Neuron (in vitro differentiated cells): ENCODE results near the gene WDR13.

ENCODE experiments used
- H2AFZ ChIP-seq: one replicate; pipeline ENCODE4 v1.6.1; 2013; ENCODE audit warnings: low read depth, mild to moderate bottlenecking, inconsistent platforms, low read length, moderate library complexity
- H3K27me3 ChIP-seq: one replicate; pipeline ENCODE4 v1.6.1; 2013; ENCODE audit warnings: low read length; ENCODE audit not compliant: insufficient read depth
- H3K36me3 ChIP-seq: one replicate; pipeline ENCODE4 v1.6.1; 2013; ENCODE audit warnings: low read length; ENCODE audit not compliant: insufficient read depth
- H3K4me1 ChIP-seq: one replicate; pipeline ENCODE4 v1.6.1; 2013; ENCODE audit warnings: low read length; ENCODE audit not compliant: insufficient read depth
- H3K4me3 ChIP-seq: 2 replicates; pipeline ENCODE4 v1.5.1; 2013; ENCODE audit warnings: mild to moderate bottlenecking, low read length, moderate library complexity
- H3K9me3 ChIP-seq: one replicate; pipeline ENCODE4 v1.6.1; 2013; ENCODE audit warnings: low read length

WDR13 gene

DNA sequence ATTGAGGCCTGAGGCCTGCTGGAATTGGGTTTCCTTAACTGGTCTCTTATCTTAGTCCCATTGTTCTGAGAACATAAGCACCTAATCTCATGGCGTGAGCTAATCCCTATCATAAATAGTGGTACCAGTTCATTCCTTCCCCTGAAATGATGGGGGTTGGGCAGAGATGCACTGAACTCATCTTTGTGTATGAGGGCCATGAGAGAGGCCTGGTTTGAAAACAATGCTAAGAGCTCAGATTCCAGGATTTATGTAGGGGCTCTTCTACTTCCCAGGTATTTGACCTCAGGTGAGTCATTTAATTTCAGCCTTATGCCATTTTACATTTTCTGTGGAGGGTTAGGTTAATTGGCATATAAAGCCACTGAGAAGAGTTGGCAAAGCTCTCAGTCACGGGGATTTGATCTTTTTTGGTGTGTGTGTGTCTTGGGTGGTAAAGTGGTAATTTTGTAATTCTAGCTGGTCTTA, 18.6 kb upstream of the WDR13 start:
- Histone ChIP-seq H3K9me3 (no peaks in the 10 kb centered on the region), H3K4me1 (peaks cover 12% of the 10 kb centered on the region), H3K36me3 (peaks cover 22% of the 10 kb centered on the region), H2AFZ (no peak overlapping the region), H3K27me3 (no peaks in the 10 kb centered on the region), H3K4me3 (no peak overlapping the region)

DNA sequence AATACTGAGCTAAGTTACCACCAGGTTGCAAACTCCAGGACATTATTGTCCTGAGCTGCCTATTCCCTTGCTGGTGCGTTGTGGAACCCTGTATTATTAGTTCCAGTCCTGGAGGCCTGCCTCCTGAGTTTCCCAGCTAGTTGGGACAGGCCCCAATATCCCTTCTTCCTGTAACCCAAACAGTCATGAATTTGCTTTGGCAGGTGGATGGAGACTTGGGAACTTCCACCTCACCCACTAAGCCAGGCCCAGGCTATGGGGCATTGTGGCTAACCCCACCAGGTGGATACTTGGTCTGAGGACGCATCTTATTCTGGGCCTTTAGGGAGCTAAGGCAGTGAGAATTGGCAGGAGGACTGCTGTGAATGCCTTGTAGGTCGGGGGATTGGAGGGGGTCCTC, 18.0 kb upstream of the WDR13 start:
- peaks cover 22% of the 10 kb centered on the region for H3K36me3 ChIP-seq
- H3K9me3 ChIP-seq, result no peaks in the 10 kb centered on the region
- no peaks in the 10 kb centered on the region for H3K27me3 ChIP-seq
- H3K4me1 ChIP-seq, result peaks cover 12% of the 10 kb centered on the region
- no peak overlapping the region for H3K4me3 ChIP-seq
- no peak overlapping the region for H2AFZ ChIP-seq

DNA sequence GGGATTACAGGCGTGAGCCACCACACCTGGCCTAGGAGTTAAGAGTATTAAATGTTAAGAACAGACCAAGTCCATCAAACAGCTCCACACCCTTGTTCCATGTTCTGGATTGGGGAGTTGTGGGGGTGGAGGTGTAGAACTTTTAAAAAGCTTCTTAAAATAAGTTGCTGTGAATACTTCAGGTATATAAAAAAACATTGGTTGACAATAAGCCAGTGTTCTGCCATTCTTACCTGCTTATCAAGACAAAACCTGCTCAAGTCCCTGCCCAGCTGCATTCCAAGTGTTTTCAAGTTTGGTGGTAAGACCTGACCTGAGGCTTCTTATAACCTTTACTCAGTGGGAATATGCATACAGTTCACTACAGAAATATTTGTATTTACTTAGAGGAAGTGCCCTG, 16.6 kb upstream of the WDR13 start:
- Histone ChIP-seq H3K27me3 (no peaks in the 10 kb centered on the region), H3K4me3 (no peak overlapping the region), H3K9me3 (no peaks in the 10 kb centered on the region), H3K4me1 (peaks cover 8% of the 10 kb centered on the region), H2AFZ (no peak overlapping the region), H3K36me3 (peaks cover 15% of the 10 kb centered on the region)

DNA sequence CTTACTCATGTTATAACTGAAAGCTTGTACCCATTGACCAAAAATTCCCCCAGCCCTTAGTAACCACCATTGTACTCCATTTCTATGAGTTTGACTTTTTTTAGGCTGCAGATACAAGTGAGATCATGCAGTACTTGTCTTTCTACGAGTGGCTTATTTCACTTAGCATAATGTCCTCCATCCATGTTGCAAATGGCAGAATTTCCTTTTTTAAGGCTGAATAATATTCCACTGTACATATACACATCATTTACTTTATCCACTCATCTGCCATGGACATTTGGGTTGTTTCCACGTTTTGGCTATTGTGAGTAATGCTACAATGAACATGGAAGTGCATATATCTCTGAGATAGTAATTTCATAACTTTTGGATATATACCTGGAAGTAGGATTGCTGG, 12.6 kb upstream of the WDR13 start:
- Histone ChIP-seq H3K27me3 (no peaks in the 10 kb centered on the region), H3K9me3 (no peaks in the 10 kb centered on the region), H3K36me3 (no peaks in the 10 kb centered on the region), H3K4me1 (no peaks in the 10 kb centered on the region), H2AFZ (no peak overlapping the region), H3K4me3 (no peak overlapping the region)

DNA sequence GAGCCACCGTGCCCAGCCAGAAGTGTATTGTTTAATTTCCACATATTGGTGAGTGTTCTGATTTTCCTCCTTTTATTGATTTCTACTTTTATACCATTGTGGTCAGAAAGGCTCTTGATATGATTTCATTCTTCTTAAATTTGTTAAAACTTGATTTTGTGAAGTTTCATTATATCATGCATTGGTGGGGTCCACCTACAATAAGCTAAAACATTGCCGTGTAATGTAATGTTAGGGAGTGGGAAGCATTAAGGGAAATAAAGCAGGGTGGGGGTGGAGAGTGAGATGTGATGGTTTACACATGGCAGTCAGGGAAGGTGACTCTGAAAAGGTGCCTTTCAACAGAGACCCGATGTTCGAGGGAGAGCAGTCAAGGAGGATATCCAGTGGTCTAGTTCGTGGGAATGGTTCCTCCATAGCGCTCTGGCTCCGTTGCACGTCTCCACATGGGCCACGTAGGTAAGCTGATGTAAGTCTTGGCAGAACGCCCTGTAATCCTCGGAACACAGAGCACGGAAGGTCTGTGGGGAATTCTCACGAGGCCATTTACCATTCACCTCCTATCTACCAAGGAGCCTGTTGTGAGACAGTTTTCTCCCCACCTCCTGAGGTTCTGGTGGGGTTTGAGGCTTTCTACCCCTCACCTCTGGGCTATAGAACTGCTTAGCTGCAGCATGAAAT, 7.7 kb upstream of the WDR13 start:
- no peak overlapping the region for H3K4me3 ChIP-seq
- H3K9me3 ChIP-seq, result no peaks in the 10 kb centered on the region
- H2AFZ ChIP-seq, result no peak overlapping the region
- no peaks in the 10 kb centered on the region for H3K4me1 ChIP-seq
- no peaks in the 10 kb centered on the region for H3K36me3 ChIP-seq
- no peaks in the 10 kb centered on the region for H3K27me3 ChIP-seq

DNA sequence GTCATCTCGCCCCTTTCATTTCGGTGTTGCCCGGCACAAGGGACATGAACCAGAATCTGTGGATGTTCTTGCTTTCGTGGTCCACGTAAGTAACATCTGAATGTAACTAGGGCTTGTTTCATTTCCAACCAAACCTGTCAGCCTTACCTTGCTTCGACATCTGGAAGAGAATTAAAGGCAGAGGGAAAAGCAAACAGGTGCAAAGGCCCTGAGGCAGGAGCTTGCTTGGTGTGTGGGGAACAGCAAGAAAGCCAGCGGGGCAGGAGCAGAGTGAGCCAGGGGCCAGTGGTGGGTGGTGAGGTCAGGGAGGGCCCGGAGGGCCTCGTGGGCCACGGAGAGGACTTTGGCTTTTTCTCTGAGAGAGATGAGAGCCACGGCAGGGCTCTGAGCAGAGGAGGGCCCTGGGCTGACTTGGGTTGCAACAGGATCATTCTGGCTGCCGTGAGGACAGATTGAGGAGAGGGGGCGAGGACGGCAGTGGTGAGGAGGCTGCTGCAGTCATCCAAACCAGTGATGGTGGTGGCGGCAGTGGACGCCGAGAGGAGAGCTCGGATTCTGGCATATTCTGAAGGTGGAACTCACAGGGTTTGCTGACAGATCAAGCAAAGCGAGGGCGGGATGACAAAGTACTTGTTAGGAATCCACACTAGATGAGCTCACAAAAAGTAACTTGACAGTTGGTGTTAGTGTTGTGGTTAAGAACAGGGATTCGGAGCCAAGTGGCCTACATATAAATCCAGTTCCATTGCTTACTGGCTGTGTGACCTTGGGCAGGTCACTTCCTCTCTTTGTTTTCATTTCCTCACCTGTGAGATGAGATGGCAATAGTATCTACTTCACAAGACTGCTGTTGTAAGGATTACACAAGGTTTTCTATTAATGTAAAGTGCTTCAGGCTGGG, 6.8 kb upstream of the WDR13 start:
- no peaks in the 10 kb centered on the region for H3K9me3 ChIP-seq

DNA sequence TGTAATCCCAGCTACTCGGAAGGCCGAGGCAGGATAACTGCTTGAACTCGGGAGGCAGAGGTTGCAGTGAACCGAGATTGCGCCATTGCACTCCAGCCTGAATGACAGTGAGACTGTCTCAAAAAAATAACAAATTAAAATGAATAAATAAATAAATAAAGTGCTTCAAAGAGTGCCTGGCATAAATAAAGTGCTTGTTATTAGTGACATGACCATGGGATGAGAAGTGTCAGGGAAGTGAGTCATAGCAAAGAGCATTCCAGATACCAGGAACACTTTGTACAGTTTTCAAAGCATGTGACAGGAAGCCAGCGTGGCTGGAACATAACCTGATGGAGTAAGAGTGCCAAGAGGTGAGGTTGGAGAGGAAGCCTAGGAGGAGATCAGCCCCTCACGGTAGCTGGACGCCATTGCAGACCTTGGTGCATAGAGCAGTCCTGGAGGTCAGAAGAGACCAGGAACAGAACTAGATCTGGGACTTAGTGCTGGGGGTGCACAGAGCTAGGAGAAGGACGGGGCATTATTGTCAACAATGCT, 6.0 kb upstream of the WDR13 start:
- H3K27me3 ChIP-seq, result no peaks in the 10 kb centered on the region

More for the DNA sequence above, 6.8 kb upstream of the WDR13 start:
- H3K4me3 ChIP-seq, result no peak overlapping the region
- H2AFZ ChIP-seq, result no peak overlapping the region
- H3K4me1 ChIP-seq, result no peaks in the 10 kb centered on the region
- no peaks in the 10 kb centered on the region for H3K27me3 ChIP-seq
- no peaks in the 10 kb centered on the region for H3K36me3 ChIP-seq

DNA sequence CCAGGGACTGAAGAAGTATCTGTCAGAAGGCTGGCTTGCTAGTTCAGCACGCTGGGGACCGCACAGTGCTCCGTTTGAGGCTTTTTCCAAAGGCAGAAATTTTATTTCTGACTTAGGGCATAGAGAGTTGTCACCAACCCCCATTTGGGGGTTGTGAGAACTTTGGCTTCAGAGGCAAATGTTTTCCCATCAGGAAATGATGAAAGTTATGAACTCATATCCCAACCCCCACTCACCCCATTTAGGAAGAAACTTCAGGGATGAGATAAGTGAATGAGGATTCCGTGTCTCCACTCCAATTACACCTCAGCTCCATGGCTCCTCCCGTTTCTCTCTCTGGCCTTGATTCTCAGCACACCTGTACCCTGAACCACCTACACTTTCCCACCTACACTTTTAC, 4.3 kb upstream of the WDR13 start:
- H2AFZ ChIP-seq, result no peak overlapping the region
- H3K4me3 ChIP-seq, result no peak overlapping the region
- H3K27me3 ChIP-seq, result no peaks in the 10 kb centered on the region
- H3K36me3 ChIP-seq, result no peaks in the 10 kb centered on the region
- no peaks in the 10 kb centered on the region for H3K9me3 ChIP-seq
- H3K4me1 ChIP-seq, result no peaks in the 10 kb centered on the region

More for the DNA sequence above, 6.0 kb upstream of the WDR13 start:
- Histone ChIP-seq H3K4me3 (no peak overlapping the region), H3K36me3 (no peaks in the 10 kb centered on the region), H2AFZ (no peak overlapping the region), H3K9me3 (no peaks in the 10 kb centered on the region), H3K4me1 (no peaks in the 10 kb centered on the region)

DNA sequence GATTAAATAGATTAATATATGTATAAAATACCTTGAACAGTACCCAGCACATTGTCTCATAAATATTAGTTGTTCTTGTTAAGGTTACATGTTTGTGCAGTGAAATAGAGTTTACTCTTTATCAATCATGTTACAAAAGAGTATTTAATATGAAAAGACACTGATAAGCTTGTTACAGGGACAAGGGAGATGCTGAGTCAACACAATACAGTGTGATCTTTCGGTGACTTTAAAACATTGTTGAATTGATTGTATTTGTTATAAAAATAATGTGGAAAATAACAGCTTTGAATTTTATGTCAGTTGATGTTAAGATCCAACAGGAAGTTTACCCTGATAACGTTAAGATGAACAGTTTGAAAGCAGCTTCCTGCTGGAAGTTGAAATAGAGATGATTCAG, 1.4 kb upstream of the WDR13 start:
- Histone ChIP-seq H3K4me1 (peaks cover 4% of the 10 kb centered on the region), H3K9me3 (no peaks in the 10 kb centered on the region), H3K36me3 (peaks cover 17% of the 10 kb centered on the region), H3K4me3 (no peak overlapping the region), H2AFZ (no peak overlapping the region), H3K27me3 (no peaks in the 10 kb centered on the region)

DNA sequence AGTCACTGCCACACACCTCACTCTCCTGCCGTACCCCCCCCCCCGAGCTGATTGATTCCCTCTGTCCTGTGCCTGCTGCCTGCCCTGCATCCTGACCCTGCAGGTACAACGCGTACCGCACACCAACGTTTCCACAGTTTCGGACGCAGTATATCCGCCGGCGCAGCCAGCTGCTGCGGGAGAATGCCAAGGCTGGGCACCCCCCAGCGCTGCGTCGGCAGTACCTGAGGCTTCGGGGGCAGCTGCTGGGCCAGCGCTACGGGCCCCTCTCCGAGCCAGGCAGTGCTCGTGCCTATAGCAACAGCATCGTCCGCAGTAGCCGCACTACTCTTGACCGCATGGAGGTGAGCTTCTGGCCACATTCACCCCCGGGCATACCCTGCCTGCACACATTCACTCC, 1.3 kb downstream of the WDR13 start:
- H3K4me3 ChIP-seq, result peak overlapping the region; percentile 57

DNA sequence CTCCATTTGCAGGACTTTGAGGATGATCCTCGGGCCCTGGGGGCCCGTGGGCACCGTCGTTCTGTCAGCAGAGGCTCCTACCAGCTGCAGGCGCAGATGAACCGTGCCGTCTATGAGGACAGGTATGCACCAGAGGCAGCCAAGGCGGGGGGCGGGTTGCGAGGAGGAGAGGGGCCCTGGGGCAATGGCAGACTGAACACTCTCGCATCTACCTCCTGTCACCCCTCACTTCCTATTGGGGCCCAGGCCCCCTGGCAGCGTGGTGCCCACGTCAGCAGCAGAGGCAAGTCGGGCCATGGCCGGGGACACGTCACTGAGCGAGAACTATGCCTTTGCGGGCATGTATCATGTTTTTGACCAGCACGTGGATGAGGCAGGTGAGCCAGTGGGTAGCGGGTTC, 2.0 kb downstream of the WDR13 start:
- H2AFZ ChIP-seq, result no peak overlapping the region
- H3K36me3 ChIP-seq, result peaks cover 17% of the 10 kb centered on the region
- no peak overlapping the region for H3K4me3 ChIP-seq
- H3K4me1 ChIP-seq, result peaks cover 4% of the 10 kb centered on the region
- H3K27me3 ChIP-seq, result no peaks in the 10 kb centered on the region
- no peaks in the 10 kb centered on the region for H3K9me3 ChIP-seq

More for the DNA sequence above, 1.3 kb downstream of the WDR13 start:
- Histone ChIP-seq H3K36me3 (peaks cover 17% of the 10 kb centered on the region), H2AFZ (no peak overlapping the region), H3K27me3 (no peaks in the 10 kb centered on the region), H3K9me3 (no peaks in the 10 kb centered on the region), H3K4me1 (peaks cover 4% of the 10 kb centered on the region)

DNA sequence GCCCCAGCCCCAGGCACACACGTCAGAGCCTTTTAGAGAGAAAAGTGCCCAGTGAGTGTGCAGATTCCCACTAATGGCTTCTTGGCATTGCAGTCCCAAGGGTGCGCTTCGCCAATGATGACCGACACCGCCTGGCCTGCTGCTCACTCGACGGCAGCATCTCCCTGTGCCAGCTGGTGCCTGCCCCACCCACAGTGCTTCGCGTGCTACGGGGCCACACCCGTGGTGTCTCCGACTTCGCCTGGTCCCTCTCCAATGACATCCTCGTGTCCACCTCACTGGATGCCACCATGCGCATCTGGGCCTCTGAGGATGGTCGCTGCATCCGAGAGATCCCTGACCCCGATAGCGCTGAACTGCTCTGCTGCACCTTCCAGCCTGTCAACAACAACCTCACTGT, 2.9 kb downstream of the WDR13 start:
- H3K4me1 ChIP-seq, result peaks cover 4% of the 10 kb centered on the region
- no peak overlapping the region for H2AFZ ChIP-seq
- H3K36me3 ChIP-seq, result peaks cover 20% of the 10 kb centered on the region
- no peak overlapping the region for H3K4me3 ChIP-seq
- no peaks in the 10 kb centered on the region for H3K27me3 ChIP-seq
- H3K9me3 ChIP-seq, result no peaks in the 10 kb centered on the region

DNA sequence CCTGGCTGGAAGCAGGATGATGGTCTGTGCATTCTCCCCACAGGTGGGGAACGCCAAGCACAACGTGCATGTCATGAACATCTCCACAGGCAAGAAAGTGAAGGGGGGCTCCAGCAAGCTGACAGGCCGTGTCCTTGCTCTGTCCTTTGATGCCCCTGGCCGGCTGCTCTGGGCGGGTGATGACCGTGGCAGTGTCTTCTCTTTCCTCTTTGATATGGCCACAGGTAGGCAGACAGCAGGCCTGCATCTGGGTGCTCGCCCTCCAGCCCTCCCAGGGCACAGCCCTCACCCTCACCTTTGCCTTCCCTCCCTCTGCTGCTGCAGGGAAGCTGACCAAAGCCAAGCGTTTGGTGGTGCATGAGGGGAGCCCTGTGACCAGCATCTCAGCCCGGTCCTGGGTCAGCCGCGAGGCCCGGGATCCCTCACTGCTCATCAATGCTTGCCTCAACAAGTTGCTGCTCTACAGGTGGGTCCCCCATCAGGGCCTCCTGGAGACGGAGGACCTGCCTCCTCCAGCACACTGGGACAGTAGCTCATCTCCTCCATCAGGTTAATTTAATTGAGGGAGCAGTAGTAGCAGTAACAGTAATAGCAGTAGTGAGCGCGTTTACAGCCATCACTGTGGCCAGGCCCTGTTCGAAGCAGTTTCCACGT, 4.6 kb downstream of the WDR13 start:
- H3K27me3 ChIP-seq, result no peaks in the 10 kb centered on the region
- no peak overlapping the region for H3K4me3 ChIP-seq
- no peak overlapping the region for H2AFZ ChIP-seq
- H3K9me3 ChIP-seq, result no peaks in the 10 kb centered on the region
- peaks cover 4% of the 10 kb centered on the region for H3K4me1 ChIP-seq
- H3K36me3 ChIP-seq, result peaks cover 20% of the 10 kb centered on the region
